ENCODE results near the gene PTTG1. TPM values are rescaled to one million over a fixed set of nuclear protein-coding genes. Genes with fewer than 3 reads are reported as not detected.

PTTG1 gene
- total and polyA plus RNA-seq, 2 donors (not counting 1 experiment from before 2014, with no cell fraction given), result 8.1 to 15.4 TPM

GRCh38 chr5:160375701-160376100 lies 46.0 kb upstream of the PTTG1 start:
- Mint-ChIP-seq H3K4me3 (no peak overlapping the region), H3K27me3 (peaks cover 51% of the 10 kb centered on the region), H3K4me1 (peaks cover 3% of the 10 kb centered on the region), H3K27ac (no peak overlapping the region), H3K9me3 (ENCODE audit: insufficient read depth) (no peaks in the 10 kb centered on the region)
- Histone ChIP-seq H3K27ac (ENCODE audit: low read length in 2 of 2) (no peak overlapping the region), H3K4me1 (ENCODE audit: control insufficient read depth in 2 of 2, insufficient read depth in 2 of 2, low read length in 2 of 2) (peaks cover 0 to under 1% of the 10 kb centered on the region in 2 donors), H3K79me2 (ENCODE audit: control insufficient read depth, insufficient read depth, low read length) (no peaks in the 10 kb centered on the region), H3K36me3 (replicated peaks in 1 of 2; ENCODE audit: control extremely low read depth in 1 of 2, control insufficient read depth in 1 of 2, extremely low read depth in 1 of 2, insufficient read depth in 2 of 2, low read length in 1 of 2) (no peaks in the 10 kb centered on the region), H3K9me3 (ENCODE audit: control extremely low read depth in 1 of 3, control insufficient read depth in 2 of 3, insufficient read depth in 1 of 3, low read length in 2 of 3) (no peaks in the 10 kb centered on the region), H3K4me2 (replicated peaks; ENCODE audit: low read depth, low read length, poor library complexity, severe bottlenecking) (no peak overlapping the region), H3K9ac (ENCODE audit: low read length) (no peak overlapping the region), H2AFZ (ENCODE audit: insufficient read depth, low read depth, low read length, poor library complexity, severe bottlenecking) (no peak overlapping the region), H4K20me1 (ENCODE audit: control insufficient read depth, insufficient read depth, low read length, poor library complexity, severe bottlenecking) (no peaks in the 10 kb centered on the region), H3K4me3 (ENCODE audit: control extremely low read depth in 1 of 5, extremely low read depth in 1 of 5, insufficient read depth in 1 of 5, low read depth in 2 of 5, low read length in 4 of 5) (no peak overlapping the region), H3K27me3 (replicated peaks in 1 of 4; ENCODE audit: control extremely low read depth in 1 of 4, control insufficient read depth in 3 of 4, insufficient read depth in 4 of 4, low read length in 3 of 4) (peaks cover 0 to 18% (median 8%) of the 10 kb centered on the region in 4 experiments)
- no peak for ATAC-seq (ENCODE audit: low read depth)
- ChIA-PET POLR2A (no interaction called here), CTCF (no interaction called here)
- no CpG with 5 or more reads among the region's 2 CpGs for WGBS (ENCODE audit: insufficient coverage)
- intact Hi-C loops (cut with micrococcal nuclease), result no loop called here
- no peak for DNase-seq
- no peak for TF ChIP-seq CTCF (IDR thresholded peaks at IDR 0.05)
- TF ChIP-seq EZH2 (IDR thresholded peaks at IDR 0.05; ENCODE audit: borderline replicate concordance, insufficient read depth, low read depth, low read length, poor library complexity, severe bottlenecking), result no peak

- POLR2A ChIA-PET, result no interaction called here
Observed at GRCh38 chr5:160376416-160376815, 45.2 kb upstream of the PTTG1 start.

More at GRCh38 chr5:160376416-160376815, 45.2 kb upstream of the PTTG1 start:
- Mint-ChIP-seq H3K9me3 (ENCODE audit: insufficient read depth) (no peaks in the 10 kb centered on the region), H3K27ac (no peak overlapping the region), H3K27me3 (peaks cover 44% of the 10 kb centered on the region), H3K4me3 (no peak overlapping the region), H3K4me1 (no peaks in the 10 kb centered on the region)
- no peak for DNase-seq
- no peak overlapping the region for H3K27ac ChIP-seq (ENCODE audit: low read length in 2 of 2)
- H3K4me1 ChIP-seq (ENCODE audit: control insufficient read depth in 2 of 2, insufficient read depth in 2 of 2, low read length in 2 of 2), result no peaks in the 10 kb centered on the region
- H3K27me3 ChIP-seq (replicated peaks in 1 of 4; ENCODE audit: control extremely low read depth in 1 of 4, control insufficient read depth in 3 of 4, insufficient read depth in 4 of 4, low read length in 3 of 4), result peaks cover 0 to 11% (median 4%) of the 10 kb centered on the region in 4 experiments
- H3K4me3 ChIP-seq (ENCODE audit: control extremely low read depth in 1 of 5, extremely low read depth in 1 of 5, insufficient read depth in 1 of 5, low read depth in 2 of 5, low read length in 4 of 5), result no peak overlapping the region
- CTCF ChIA-PET, result no interaction called here
- intact Hi-C loops (cut with micrococcal nuclease), result no loop called here
- no peak overlapping the region for H3K9ac ChIP-seq (ENCODE audit: low read length)
- H3K4me2 ChIP-seq (replicated peaks; ENCODE audit: low read depth, low read length, poor library complexity, severe bottlenecking), result no peak overlapping the region
- H3K9me3 ChIP-seq (ENCODE audit: control extremely low read depth in 1 of 3, control insufficient read depth in 2 of 3, insufficient read depth in 1 of 3, low read length in 2 of 3), result no peaks in the 10 kb centered on the region
- no peak for ATAC-seq (ENCODE audit: low read depth)
- H2AFZ ChIP-seq (ENCODE audit: insufficient read depth, low read depth, low read length, poor library complexity, severe bottlenecking), result no peak overlapping the region
- H3K36me3 ChIP-seq (replicated peaks in 1 of 2; ENCODE audit: control extremely low read depth in 1 of 2, control insufficient read depth in 1 of 2, extremely low read depth in 1 of 2, insufficient read depth in 2 of 2, low read length in 1 of 2), result no peaks in the 10 kb centered on the region
- H4K20me1 ChIP-seq (ENCODE audit: control insufficient read depth, insufficient read depth, low read length, poor library complexity, severe bottlenecking), result no peaks in the 10 kb centered on the region
- H3K79me2 ChIP-seq (ENCODE audit: control insufficient read depth, insufficient read depth, low read length), result no peaks in the 10 kb centered on the region
- TF ChIP-seq EZH2 (IDR thresholded peaks at IDR 0.05; ENCODE audit: borderline replicate concordance, insufficient read depth, low read depth, low read length, poor library complexity, severe bottlenecking) (no peak), CTCF (IDR thresholded peaks at IDR 0.05) (no peak)

All from B cell (primary cell).